PFSK-1 (cell line): ENCODE results near the gene SLC38A8.

Experiments used
- FOXP2 ChIP-seq: optimal IDR thresholded peaks from 2 replicates; pipeline ENCODE3; 2011; ENCODE audit warnings: borderline replicate concordance, control low read depth, inconsistent platforms; ENCODE audit not compliant: insufficient read depth; ENCODE audit errors: extremely low read length, extremely low read depth
- POLR2AphosphoS5 ChIP-seq: IDR thresholded peaks from 2 replicates; pipeline ENCODE4 v1.6.1; 2012; ENCODE audit warnings: low read depth, mild to moderate bottlenecking, control low read depth, low read length, moderate library complexity
- REST ChIP-seq, 2 experiments: IDR thresholded peaks; 2 replicates each; pipeline versions ENCODE4 v1.6.1 to v1.8.0; 2011 to 2012; ENCODE audit warnings: low read depth in 2 of 2, low read length in 2 of 2, control low read depth in 1 of 2, inconsistent platforms in 1 of 2, mild to moderate bottlenecking in 1 of 2, moderate library complexity in 1 of 2; ENCODE audit not compliant: insufficient read depth in 1 of 2
- SIN3A ChIP-seq: IDR thresholded peaks from 2 replicates; pipeline ENCODE4 v1.6.1; 2012; ENCODE audit warnings: mild to moderate bottlenecking, low read length, moderate library complexity, borderline replicate concordance; ENCODE audit not compliant: insufficient read depth
- TAF1 ChIP-seq: IDR thresholded peaks from 2 replicates; pipeline ENCODE4 v1.6.1; 2012; ENCODE audit warnings: low read length, control low read depth, borderline replicate concordance; ENCODE audit not compliant: insufficient read depth

- TF ChIP-seq TAF1 = no peak
- no peak for TF ChIP-seq REST (IDR thresholded peaks at IDR 0.05; ENCODE audit: insufficient read depth in 1 of 2, low read depth in 2 of 2, low read length in 2 of 2)
- TF ChIP-seq POLR2AphosphoS5 = no peak
- no peak for TF ChIP-seq SIN3A
- no peak for TF ChIP-seq FOXP2
Observed at GRCh38 chr16:83981799-83982198, 60.8 kb downstream of the SLC38A8 start.
